ENCODE measurements around the gene CSPG5. TPM values are rescaled to one million over a fixed set of nuclear protein-coding genes. Genes with fewer than 3 reads are reported as not detected.
A peak's percentile ranks its signal among the peaks of the same experiment; 100 is the strongest.

Gene CSPG5
- total RNA-seq, 1 donor from 2014 or later: not detected

- no peak for DNase-seq (ENCODE audit: low spot score)
These were observed 9.4 kb upstream of the CSPG5 start for GRCh38 chr3:47588053-47588452.

- no peak for DNase-seq (ENCODE audit: low spot score)
These were observed 8.1 kb upstream of the CSPG5 start for GRCh38 chr3:47586746-47587145.

GRCh38 chr3:47583320-47584075 lies 4.8 kb upstream of the CSPG5 start:
- DNase-seq (ENCODE audit: low spot score): no peak

GRCh38 chr3:47581835-47582234 lies 3.2 kb upstream of the CSPG5 start:
- no peak for DNase-seq (ENCODE audit: low spot score)

- no peak for DNase-seq (ENCODE audit: low spot score)
These were observed 2.8 kb upstream of the CSPG5 start for GRCh38 chr3:47581422-47581821.

- no peak for DNase-seq (ENCODE audit: low spot score)
These were observed 1.8 kb upstream of the CSPG5 start for GRCh38 chr3:47580481-47580880.

- no peak for DNase-seq (ENCODE audit: low spot score)
These were observed 1.2 kb upstream of the CSPG5 start for GRCh38 chr3:47579875-47580274.

GRCh38 chr3:47578119-47578632 lies 489 bp downstream of the CSPG5 start:
- DNase-seq (ENCODE audit: low spot score): no peak

GRCh38 chr3:47577583-47578118 lies 1.0 kb downstream of the CSPG5 start:
- no peak for DNase-seq (ENCODE audit: low spot score)

GRCh38 chr3:47573190-47574172 lies 5.2 kb downstream of the CSPG5 start:
- no peak for DNase-seq (ENCODE audit: low spot score)

- DNase-seq (ENCODE audit: low spot score): no peak
These were observed 7.1 kb downstream of the CSPG5 start for GRCh38 chr3:47571391-47572175.

GRCh38 chr3:47568901-47569300 lies 9.8 kb downstream of the CSPG5 start:
- DNase-seq (ENCODE audit: low spot score): no peak

GRCh38 chr3:47567149-47567548 lies 11.5 kb downstream of the CSPG5 start:
- no peak for DNase-seq (ENCODE audit: low spot score)

- DNase-seq (ENCODE audit: low spot score): no peak
These were observed 12.0 kb downstream of the CSPG5 start for GRCh38 chr3:47566667-47567066.

- no peak for DNase-seq (ENCODE audit: low spot score)
These were observed 12.7 kb downstream of the CSPG5 start for GRCh38 chr3:47565734-47566550.

GRCh38 chr3:47556351-47556750 lies 22.3 kb downstream of the CSPG5 start:
- DNase-seq (ENCODE audit: low spot score): no peak

GRCh38 chr3:47554335-47554734 lies 24.3 kb downstream of the CSPG5 start:
- DNase-seq (ENCODE audit: low spot score): no peak

GRCh38 chr3:47553407-47553806 lies 25.3 kb downstream of the CSPG5 start:
- DNase-seq (ENCODE audit: low spot score): no peak

GRCh38 chr3:47542471-47543173 lies 36.0 kb downstream of the CSPG5 start:
- peak; percentile 51 for DNase-seq (ENCODE audit: low spot score)

- no peak for DNase-seq (ENCODE audit: low spot score)
These were observed 37.0 kb downstream of the CSPG5 start for GRCh38 chr3:47541583-47542108.

Data from ureter (tissue), 1 donor.